Activated CD4-positive, alpha-beta T cell treated with anti-CD3 and anti-CD28 coated beads, Interleukin-10, Interleukin-2, amounts not matched to agents 100 ng/mL and 50 ng/mL, durations not matched to agents 16 hours and 8 hours (primary cell): ENCODE data around the gene ADGRD1.
"Not testable (repeated sequence)": the region's sequence is repeated elsewhere in the genome, so short reads cannot be mapped to it uniquely, and the experiment has no call there.

Experiments
- DNase-seq: peaks from one replicate; pipeline ENCODE4 v3.0.0-alpha.2; 2020

Gene ADGRD1

DNA sequence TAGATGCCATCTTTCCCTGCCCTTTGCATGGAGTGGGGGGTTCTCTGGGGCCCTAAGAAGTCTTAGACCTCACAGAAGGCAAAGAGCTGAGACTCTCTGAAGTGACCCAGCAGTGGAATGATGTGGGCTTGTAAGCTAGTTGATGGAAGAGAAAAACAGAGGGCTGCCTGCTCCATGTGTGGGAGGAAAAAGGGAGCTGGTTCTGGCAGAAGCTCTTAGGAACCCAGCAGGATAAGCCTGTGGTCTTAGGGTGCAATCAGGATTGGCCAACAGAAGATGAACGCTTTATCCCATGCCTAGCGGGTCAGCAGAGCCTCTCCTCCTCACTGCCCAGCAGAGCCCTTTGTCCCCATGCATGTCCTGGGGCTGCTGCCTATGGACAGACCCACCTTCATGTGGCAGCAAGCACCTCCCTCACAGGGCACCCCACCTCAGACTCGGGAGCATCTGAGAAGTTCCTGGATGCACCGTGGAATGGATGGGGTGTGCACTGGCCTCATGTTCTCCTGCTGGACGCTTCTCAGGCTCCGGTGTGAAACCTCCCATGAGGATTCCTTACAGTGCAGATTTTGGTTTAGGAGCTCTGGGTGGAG, 152.7 kb downstream of the ADGRD1 start:
- no peak for DNase-seq

DNA sequence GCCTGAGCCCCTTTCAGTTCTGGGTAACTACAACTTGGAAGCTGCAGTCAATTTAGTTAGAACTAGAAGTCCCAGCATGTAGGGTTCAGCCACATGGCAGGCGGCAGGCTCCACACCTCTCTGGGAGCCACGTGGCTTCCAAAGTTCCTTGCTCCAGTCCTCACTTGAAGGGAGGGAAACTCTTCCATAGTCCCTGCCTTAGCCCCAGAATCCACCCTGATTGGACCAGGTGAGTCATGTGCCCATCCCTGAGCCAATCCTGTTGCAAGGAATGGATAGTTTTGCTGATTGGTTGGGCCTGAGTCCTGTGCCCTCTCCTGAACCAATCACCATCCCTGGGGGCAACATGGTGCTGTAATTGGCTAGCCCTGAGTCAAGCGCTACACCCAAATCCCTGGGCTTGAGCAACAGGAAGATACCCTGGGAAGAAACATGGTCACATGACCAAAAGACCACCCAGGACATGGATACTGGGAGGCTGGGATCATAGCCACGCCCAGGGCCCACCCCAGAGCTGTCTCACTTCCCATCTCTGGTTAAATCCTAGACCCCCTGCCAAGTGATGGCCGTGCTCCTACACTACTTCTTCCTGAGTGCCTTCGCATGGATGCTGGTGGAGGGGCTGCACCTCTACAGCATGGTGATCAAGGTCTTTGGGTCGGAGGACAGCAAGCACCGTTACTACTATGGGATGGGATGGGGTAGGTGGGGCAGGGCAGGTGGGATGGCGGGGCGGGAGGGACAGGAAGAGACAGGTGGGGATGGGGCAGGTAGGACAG, 154.7 kb downstream of the ADGRD1 start:
- DNase-seq, result no peak

DNA sequence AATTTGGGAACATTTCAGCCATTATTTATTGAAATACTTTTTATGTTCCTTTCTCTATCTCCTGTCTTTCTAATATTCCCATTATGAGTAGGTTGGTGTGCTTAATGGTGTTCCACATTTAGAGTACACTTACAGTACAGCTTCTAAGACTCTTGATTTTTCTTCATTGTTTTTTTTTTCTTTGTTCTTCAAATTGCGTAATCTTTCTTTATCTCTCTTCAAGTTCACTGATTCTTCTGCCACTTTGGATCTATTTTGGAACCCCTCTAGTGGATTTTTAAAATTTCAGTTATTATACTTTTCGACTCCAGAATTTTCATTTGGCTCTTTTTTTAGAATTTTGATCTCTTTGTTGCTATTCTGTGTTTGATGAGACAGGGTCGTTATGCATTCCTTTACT, 157.7 kb downstream of the ADGRD1 start:
- no peak for DNase-seq

DNA sequence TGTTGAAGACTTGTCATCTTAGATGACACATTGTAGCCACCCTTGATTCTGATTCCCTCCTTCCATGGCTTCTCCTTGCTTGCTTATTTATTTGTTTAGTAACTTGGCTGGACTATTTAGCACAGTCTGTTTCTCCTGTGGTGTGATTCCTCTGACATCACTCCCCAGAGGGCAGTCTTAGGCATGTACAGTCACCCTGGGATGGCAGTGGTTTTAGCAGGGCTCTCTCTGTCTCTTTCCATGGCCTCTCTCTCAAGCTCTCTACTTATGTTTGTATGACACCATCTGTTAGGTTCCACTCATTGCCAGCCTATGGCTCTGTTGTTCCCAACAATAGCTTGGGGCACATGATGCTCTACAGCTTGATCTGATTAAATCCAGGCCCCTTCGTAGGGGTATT, 158.3 kb downstream of the ADGRD1 start:
- no peak for DNase-seq

DNA sequence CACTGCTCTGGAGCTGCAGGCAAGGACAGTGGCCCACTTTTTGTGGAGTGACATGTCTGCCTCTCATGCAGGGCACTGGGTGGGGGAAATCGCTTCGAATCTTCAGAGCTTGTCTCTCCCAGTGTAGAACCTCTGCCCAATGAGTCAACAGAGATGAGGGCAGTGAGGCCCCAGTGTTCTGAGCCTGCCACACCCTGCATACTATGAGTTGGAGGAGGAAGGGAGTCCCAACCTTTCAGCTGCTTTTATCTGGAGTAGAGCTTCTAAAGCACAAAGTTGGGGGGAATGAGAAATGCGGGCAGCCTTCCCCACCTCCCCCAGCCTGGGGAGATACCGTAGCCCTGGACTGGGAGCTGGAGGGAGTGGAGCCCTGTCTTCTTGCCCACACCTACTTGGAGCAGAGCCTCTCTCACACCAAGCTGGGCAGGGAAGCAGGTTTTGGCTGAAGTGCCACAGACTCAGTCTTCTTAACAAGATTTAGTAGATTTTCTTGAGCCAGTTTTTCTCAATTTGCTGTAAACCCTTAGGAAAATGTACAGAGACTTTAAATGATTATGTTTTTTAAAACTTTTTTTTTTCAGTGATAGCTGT, 159.1 kb downstream of the ADGRD1 start:
- no peak for DNase-seq

DNA sequence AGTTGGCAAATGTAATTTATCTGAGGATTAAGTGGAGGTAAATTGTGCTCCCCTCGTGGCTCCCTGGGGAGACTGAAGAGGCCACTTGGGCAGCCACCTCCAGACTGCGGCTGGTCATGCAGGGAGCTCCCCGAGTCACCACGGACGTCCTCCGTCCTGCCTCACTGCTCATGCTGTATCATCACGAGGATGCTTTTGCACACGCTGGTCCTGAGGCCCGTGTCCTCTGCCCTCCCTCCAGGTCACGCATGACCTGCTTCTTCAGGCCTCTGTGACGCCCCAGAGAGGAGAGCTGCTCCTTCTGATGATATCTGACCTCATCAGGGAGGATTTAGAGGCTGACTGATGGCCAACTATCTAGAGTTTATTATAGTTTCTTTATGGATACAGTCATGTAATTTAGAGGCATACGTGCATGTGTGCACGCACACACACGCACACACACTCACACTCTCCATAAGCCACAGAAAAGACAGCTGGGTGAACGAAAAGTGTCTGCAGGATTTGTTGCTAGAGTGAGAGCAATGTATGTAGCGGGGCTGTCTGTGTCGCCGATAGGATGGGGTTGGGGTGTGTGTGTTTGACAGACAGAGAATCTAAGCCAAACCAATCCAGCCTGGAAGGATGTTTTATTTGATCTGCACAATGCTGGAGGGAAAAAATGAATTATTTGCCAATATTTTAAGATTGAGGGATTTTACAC, 160.0 kb downstream of the ADGRD1 start:
- DNase-seq, result no peak

DNA sequence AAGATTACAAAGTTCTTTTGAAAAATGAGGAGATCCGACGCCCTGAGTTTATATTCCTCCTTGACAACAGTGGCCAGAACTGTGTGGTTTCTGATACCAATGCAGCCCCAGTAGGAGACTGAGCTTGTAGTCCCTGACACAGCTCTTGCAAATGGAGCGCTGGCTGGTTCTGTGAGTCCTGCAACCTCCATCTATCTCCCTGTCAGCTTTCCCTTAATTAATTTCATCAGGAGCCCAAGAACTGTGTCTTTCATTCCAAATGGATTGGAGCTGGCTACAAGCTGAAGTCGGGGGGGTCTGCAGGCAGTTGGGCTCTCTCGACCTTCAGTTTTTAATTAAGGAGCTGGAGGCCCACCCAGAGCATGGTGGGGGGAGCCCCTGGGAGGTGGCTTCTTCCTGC, 160.6 kb downstream of the ADGRD1 start:
- DNase-seq, result no peak

DNA sequence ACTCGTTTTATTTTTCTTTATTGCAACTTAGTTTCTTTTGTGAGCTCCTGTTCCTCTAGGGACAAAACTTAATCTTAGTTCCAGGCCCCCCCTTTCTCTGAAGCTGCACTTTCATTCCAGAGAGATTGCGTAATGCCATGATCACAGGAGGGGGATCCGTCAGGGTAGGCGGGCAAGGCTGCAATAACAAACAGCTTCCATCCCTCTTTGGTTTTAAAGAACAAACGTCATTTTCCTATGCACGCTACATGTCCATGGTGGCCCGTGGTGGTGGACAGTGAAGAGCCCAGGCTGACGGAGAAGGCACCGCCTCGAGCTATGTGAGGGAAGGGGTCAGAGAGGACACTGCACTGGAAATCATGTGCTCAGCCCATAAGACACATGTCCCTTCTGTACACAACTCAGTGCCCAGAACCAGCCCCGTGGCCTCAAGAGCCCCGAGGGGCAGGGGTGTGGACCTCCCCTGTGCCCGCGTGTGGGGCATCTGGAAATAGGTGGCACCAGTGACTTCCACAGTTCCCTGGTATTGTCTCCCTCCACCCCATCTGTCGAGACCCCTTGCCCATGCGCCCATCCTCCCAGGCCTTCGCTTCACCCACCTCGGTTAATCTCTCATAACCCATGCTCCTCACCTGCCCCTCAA, 161.4 kb downstream of the ADGRD1 start:
- no peak for DNase-seq

DNA sequence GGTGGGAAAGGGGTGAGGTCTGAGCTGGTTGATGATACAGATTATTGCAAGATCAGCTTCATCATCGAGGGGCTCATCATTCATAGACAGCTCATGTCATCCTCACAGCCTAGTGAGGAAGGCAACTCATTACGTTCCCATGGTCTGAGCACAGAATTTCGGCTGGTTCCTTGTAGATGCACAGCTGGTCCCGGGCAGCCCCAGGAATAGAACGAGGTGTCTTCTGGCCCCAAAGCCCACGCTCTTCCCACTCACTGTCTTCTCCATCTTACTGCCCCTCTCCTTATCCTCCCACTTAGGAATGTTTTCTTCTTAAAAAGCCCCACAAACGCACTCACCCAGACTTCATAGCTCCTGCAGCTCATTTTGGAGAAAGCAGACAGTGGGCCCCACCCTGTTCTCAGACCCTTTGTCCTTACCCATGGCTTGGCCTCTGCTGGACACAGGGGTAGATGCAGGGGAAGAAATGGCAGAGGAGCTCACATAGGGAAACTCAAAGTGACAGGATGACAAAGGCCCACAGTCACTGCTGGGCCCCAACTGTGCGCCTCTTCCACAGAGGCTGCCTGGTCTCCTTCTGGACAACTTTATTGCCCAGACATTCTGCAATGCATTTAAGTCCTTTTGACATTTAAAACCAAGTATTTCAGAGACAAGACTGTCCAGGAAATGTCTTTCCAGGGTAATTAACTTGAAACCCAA, 162.2 kb downstream of the ADGRD1 start:
- no peak for DNase-seq

DNA sequence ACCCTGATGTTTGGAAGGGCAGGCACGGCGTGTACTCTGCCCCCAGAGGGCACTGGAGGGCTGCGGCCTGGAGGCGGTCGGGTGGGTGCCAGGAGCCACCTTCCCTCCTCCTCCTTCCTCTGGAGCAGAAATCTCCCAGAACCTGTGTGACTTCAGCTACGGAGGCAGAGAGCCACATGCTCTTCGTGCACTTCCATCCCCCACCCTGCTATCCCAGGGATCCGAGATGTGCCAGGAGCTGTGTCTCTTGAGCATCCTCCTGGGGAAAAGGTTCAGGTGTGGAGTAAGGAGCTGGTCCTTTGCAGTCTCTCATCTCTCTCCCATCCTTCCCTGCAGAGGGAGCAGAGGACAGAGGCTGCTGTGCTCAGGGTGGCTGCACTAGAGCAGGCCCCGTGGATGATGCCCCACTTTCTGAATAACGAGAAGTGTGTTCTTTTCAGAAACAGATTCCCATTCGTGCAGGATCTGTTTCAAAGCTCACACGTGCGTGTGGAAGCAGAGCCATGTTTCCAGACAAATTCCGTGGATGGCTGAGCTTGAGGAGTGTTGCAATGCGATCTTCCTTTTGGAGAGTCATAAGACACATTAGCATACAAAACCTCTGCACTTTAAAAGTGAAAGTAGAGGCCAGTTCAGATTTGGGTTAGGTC, 162.9 kb downstream of the ADGRD1 start:
- no peak for DNase-seq

DNA sequence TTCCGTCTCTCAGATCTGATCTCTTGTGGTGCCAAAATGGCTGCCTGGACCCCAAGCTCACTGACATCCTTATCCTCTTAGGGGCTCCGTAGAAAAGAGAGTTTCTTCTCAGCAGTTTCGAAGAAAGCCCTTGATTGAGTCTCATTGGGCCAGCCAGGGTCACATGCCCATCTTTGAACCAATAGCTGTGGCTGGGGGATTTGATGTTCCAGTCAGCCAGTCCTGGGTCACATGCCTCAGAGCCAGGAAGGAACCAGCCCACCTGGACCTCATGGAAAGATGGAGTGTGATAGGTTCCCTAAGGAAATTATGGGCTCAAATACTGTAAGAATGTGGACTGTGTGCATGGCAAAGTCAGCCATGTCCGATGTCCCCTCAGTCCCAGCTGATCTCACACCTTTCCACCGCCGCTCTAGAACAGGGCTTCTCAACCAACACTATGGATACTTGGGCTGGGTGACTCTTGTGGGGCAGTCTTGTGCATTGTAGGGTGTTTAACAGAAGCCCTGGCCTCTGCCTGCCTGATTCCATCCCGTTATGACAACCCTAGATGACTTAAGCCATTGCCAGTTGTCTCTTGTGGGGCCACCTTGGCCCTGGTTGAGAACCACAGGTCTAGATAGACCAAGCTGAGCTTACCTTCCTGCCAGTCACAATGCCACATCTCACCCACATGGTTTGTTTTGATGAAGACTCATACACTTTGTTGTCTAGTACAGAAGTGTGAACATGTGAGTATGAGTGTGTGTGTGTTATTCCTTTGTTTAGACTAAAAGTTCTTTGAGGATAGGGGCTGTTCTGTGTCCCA, 163.9 kb downstream of the ADGRD1 start:
- DNase-seq, result no peak

DNA sequence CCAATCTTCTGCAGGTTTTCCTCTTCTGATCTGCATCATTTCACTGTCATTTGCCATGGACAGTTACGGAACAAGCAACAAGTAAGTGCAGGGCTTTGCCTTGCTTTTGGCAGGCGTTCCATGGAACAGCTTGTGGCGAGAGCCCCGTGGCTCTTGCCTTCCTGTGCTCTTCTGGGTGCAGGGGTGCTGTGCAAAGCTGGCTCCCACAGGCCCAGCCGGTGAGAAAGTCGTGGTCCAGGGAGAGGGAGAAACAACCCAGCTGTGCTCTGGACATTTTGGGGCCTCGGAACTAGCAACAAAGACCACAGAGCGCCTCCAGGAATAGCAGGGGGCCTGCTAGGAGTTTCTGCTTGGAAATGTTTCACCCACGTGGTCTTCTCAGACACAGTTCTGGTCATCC, 164.7 kb downstream of the ADGRD1 start:
- no peak for DNase-seq

DNA sequence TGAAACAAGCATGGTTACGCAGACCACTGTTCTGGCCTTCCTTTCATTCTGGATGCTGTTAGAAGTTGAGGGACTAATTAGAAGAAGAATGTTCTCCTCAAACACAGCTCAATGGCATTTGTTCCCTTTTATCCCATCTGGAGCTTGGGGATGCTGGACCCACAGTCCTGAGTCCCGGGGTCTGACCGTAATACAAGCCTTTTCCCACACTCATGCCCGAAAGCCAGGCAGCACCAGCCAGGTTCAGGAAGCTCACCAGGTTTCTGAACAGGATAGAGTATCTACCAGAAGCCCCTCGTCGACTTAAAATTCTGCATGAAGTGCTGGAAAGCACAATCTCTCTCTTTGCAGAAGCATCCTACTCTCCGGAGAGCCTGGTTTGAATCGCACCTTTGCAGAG, 165.6 kb downstream of the ADGRD1 start:
- not testable (repeated sequence) for DNase-seq

DNA sequence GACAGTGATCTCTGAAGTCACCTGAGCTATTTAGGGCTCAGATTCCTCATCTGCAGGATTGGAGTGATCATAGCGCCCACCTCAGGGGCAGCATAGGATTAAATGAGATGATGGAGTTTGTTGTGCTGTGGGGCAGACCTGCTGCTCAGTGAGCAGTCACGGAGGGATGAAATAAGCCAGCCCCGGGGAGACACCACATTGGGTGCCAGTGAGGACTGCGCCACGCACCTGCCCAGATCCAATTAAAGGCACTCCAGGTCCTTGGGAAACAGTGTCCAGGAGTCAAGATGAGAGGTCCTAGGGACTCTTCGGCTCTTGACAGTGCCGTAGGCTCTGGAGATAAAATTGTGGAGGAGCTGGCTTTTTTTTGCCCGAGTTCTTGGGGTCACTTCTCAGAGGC, 166.2 kb downstream of the ADGRD1 start:
- DNase-seq, result no peak

DNA sequence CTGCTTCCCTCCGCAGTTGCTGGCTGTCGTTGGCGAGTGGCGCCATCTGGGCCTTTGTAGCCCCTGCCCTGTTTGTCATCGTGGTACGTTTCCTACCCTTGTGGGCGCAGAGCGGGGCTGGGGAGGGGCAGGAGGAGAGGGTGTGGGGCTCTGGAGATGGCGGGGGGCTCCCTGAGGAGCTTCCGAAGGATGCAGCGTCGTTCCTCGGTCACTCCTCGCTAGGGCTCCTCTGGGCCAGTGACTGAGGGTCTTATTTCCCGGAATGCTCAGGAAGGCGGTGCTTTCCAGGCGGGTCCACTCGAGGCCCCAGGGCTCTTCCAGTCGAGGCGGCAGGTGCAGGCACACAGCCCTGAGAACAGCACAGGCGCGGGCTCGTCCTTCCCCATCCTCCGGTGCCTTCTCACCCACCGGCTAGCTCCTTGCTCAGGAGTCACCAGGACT, 167.1 kb downstream of the ADGRD1 start:
- no peak for DNase-seq

DNA sequence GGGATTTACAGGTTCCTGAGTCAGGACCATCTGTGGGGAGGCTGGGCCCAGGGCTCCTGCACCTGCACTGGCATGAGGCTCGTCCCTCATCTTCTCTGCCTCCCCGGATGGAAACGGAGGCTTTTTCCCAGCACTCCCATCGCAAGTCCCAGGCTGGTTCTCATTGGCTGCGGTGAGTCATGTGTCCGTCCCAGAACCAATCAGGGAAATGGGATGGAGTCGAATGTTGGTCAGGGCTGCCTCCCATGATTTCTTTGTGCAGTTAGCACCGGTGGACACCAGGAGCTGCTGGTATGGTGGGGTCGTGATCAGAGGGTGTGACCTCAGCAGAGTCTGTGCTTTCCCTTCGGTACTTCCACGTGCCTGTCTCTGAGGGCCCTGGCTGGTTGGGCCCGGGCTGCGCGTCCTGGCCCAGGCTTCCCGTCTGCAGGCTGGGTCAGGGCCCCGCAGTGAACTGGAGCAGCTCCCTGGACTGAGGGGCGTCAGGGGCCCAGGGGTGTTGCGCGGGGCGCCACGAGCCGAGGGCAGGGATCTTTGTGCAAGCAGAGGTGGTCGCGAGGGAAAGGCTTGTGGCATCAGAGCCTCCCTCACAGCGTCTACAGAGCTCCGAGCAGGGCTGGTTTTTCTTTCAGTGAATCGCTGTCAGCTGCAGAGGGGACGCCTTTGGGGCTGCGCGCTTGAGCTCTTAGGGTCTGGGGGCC, 168.1 kb downstream of the ADGRD1 start:
- DNase-seq, result no peak

DNA sequence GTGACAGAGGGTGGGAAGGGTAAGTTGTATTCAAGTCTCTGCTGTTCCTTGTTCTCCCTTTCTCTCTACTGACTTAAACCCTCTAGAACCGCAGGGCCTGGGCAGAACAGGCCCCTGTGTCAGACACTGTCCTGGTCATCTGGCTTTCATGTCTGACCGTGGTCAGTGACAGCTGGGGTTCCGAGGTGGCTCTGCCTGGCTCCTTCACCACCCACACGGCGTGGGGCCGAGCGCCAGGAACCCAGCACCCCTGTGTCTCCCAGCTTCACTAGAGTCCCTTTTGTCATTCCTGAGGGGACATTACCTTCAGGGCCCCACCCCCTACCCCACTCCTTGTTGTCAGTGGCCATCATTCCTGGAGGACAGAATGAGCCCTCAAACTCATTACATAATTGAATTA, 168.9 kb downstream of the ADGRD1 start:
- no peak for DNase-seq

DNA sequence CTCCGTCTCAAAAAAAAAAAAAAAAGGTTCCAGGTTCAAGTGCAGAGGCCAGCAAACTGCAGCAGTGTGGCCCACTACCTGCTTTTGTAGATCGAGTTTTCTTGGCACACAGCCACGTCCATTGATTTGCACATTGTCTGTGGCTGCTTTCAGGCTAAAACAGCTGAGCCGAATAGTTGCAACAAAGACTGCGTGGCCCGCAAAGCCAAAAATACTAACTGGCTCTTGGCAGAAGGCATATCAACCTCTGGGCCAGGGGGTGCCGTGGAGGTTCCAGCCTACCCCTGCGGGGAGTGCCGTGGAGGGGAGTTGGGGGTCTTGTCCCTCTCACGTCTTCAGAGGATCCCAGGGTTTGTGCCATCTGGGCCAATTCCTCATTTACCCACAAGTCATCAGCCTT, 170.1 kb downstream of the ADGRD1 start:
- no peak for DNase-seq

DNA sequence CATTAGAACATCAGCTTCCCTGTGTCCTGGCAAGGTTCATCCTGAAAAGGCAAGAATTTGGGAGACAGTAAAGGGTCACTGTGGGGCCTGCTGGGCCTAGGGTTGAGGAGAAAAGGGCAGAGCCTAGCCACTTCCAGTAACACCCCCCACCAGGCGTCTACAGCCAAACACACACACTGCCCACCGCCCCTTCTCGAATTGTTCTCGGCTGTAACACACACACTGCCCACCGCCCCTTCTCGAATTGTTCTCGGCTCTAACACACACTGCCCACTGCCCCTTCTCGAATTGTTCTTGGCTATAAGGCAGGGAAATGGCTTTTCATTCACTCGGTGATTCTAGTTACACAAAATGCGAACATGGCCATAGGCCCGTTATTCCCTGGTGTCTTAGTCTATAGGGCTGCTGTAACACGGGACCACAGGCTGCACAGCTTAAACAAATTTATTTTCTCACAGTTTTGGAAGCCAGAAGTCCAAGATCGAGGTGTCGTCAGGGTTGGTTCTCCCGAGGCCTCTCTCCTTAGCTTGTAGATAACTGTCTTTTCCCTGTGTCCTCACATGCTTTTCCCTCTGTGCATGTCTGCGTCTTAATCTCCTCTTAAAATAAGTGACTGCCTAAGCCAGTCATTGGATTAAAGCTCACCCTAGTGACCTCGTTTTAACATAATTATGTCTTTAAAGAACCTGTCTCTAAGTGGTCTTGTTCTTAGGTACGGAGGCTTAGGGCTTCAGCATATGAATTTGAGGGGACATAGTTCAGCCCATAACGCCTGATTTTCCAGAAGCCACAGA, 171.0 kb downstream of the ADGRD1 start:
- DNase-seq, result no peak
